NB4 (cell line): ENCODE results near the gene ZFAND5.

Experiments
- DNase-seq: peaks from one replicate; pipeline ENCODE4 v3.0.0; 2010; ENCODE audit warnings: low read depth
- H3K4me3 ChIP-seq: one replicate; pipeline ENCODE4 v1.5.1; 2011; ENCODE audit warnings: mild to moderate bottlenecking, low read depth, low read length, moderate library complexity
- MYC ChIP-seq: IDR thresholded peaks from 2 replicates; pipeline ENCODE4 v1.6.1; 2011; ENCODE audit warnings: low read depth, low read length
- POLR2A ChIP-seq: IDR thresholded peaks from 2 replicates; pipeline ENCODE4 v1.6.1; 2011; ENCODE audit warnings: mild to moderate bottlenecking; ENCODE audit not compliant: insufficient read length; ENCODE audit errors: extremely low read depth
- TF ChIP-seq, protein P1 (sequence below): IDR thresholded peaks from 2 replicates; pipeline ENCODE4 v1.6.1; 2011; ENCODE audit warnings: low read depth, low read length
- TF ChIP-seq, protein P2 (sequence below): IDR thresholded peaks from one replicate; pipeline ENCODE4 v1.5.1; 2012; ENCODE audit warnings: low read depth, low read length

Gene ZFAND5

GRCh38 chr9:72349240-72349639, 15.8 kb downstream of the ZFAND5 start:
- TF ChIP-seq, protein P1, sequence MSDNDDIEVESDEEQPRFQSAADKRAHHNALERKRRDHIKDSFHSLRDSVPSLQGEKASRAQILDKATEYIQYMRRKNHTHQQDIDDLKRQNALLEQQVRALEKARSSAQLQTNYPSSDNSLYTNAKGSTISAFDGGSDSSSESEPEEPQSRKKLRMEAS = no peak
- TF ChIP-seq, protein P2, sequence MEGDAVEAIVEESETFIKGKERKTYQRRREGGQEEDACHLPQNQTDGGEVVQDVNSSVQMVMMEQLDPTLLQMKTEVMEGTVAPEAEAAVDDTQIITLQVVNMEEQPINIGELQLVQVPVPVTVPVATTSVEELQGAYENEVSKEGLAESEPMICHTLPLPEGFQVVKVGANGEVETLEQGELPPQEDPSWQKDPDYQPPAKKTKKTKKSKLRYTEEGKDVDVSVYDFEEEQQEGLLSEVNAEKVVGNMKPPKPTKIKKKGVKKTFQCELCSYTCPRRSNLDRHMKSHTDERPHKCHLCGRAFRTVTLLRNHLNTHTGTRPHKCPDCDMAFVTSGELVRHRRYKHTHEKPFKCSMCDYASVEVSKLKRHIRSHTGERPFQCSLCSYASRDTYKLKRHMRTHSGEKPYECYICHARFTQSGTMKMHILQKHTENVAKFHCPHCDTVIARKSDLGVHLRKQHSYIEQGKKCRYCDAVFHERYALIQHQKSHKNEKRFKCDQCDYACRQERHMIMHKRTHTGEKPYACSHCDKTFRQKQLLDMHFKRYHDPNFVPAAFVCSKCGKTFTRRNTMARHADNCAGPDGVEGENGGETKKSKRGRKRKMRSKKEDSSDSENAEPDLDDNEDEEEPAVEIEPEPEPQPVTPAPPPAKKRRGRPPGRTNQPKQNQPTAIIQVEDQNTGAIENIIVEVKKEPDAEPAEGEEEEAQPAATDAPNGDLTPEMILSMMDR = no peak
- TF ChIP-seq POLR2A (no peak), MYC (no peak)
- DNase-seq = no peak
- H3K4me3 ChIP-seq = no peak overlapping the region

DNA sequence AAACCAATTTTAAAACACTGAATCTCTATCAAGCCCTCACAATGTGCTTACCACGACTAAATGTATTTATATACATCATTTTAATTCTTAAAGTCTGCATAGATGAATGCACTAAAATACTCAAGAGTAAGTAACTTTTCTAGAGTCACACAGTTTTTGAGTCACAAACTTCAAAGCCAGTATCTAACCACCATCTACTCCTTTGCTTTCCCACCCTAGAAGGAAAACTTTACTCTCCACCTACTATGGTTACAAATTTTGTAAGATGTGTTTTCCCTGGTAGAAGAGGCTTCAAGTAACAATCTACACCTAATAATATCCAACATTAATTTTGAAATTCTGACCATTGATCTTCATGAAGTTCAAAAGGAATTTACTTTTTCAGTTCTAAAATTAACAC, 18.7 kb downstream of the ZFAND5 start:
- TF ChIP-seq, protein P2 = no peak
- TF ChIP-seq MYC (no peak), POLR2A (no peak)
- TF ChIP-seq, protein P1 = no peak
- DNase-seq = no peak
- no peak overlapping the region for H3K4me3 ChIP-seq

DNA sequence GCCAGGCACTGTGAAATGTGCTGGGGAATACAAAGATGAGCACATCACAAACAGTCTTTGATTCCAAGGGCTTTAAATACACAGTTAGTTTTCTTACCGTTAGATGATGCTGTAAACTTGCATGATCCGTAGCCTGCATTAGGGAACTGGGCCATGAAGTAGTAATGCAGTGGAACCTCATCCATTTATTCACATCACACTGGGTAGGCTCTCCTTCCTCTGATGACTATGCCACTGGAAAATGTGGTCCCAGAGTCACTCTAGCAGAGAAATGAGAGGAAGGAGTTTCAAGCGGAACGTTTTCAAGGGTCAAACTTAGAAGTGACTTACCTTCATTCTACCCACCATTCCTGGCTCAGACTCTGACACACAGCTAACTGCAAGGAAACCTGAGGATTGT, 26.4 kb downstream of the ZFAND5 start:
- H3K4me3 ChIP-seq = no peak overlapping the region
- no peak for DNase-seq
- no peak for TF ChIP-seq POLR2A
- TF ChIP-seq, protein P1 = no peak
- TF ChIP-seq MYC = no peak
- TF ChIP-seq, protein P2 = no peak

GRCh38 chr9:72337286-72337685, 27.7 kb downstream of the ZFAND5 start:
- no peak for DNase-seq
- no peak overlapping the region for H3K4me3 ChIP-seq
- TF ChIP-seq MYC (no peak), POLR2A (no peak)
- TF ChIP-seq, protein P1 = no peak
- TF ChIP-seq, protein P2 = no peak

GRCh38 chr9:72334658-72335337, 30.2 kb downstream of the ZFAND5 start:
- TF ChIP-seq POLR2A = no peak
- TF ChIP-seq, protein P2 = no peak
- TF ChIP-seq, protein P1 = no peak
- no peak for TF ChIP-seq MYC
- no peak for DNase-seq
- no peak overlapping the region for H3K4me3 ChIP-seq
